Stimulated activated CD4-positive, alpha-beta T cell treated with anti-CD3 and anti-CD28 coated beads, Interleukin-15, amount 100 ng/mL, for 24 hours (primary cell): ENCODE data around the gene TRAPPC14.

Experiments
- DNase-seq: peaks from one replicate; pipeline ENCODE4 v3.0.0-alpha.2; 2020

The TRAPPC14 gene

GRCh38 chr7:100124301-100125230 is 34.0 kb downstream of the TRAPPC14 start:
- no peak for DNase-seq

- no peak for DNase-seq
Observed at GRCh38 chr7:100122568-100122967, 36.0 kb downstream of the TRAPPC14 start.

GRCh38 chr7:100122067-100122466 is 36.5 kb downstream of the TRAPPC14 start:
- DNase-seq: no peak

- DNase-seq: no peak
Observed at GRCh38 chr7:100120733-100121036, 37.8 kb downstream of the TRAPPC14 start.

- DNase-seq: peak; percentile 78
Observed at GRCh38 chr7:100119970-100120732, 38.4 kb downstream of the TRAPPC14 start.

GRCh38 chr7:100119072-100119969 is 39.2 kb downstream of the TRAPPC14 start, which contains the start of the genes CNPY4 and TAF6:
Gene CNPY4 (plus strand): TSS chr7:100119634. CDS start chr7:100119745, 111 bp downstream.
Gene TAF6 (minus strand): TSS chr7:100119358. CDS start chr7:100114209, 5,149 bp downstream.
- DNase-seq: peak; percentile 97

- DNase-seq: no peak
Observed at GRCh38 chr7:100118388-100119071, 40.0 kb downstream of the TRAPPC14 start.

- DNase-seq: no peak
Observed at GRCh38 chr7:100115026-100115425, 43.5 kb downstream of the TRAPPC14 start.

GRCh38 chr7:100111914-100112313 is 46.6 kb downstream of the TRAPPC14 start:
- DNase-seq: no peak

GRCh38 chr7:100111156-100111555 is 47.4 kb downstream of the TRAPPC14 start:
- DNase-seq: no peak

GRCh38 chr7:100109521-100110163 is 48.9 kb downstream of the TRAPPC14 start:
- no peak for DNase-seq

GRCh38 chr7:100107890-100108289 is 50.6 kb downstream of the TRAPPC14 start:
- no peak for DNase-seq

- DNase-seq: no peak
Observed at GRCh38 chr7:100107125-100107737, 51.3 kb downstream of the TRAPPC14 start.

GRCh38 chr7:100106633-100107032 is 51.9 kb downstream of the TRAPPC14 start:
- no peak for DNase-seq

- DNase-seq: no peak
Observed at GRCh38 chr7:100105534-100105933, 53.0 kb downstream of the TRAPPC14 start.
